Fibroblast of lung (primary cell): ENCODE results near the gene DUS1L. TPM values are rescaled to one million over a fixed set of nuclear protein-coding genes. Genes with fewer than 3 reads are reported as not detected.

Experiments
- DNase-seq, 2 donors: peaks; one replicate each; pipeline versions ENCODE4 v3.0.0 to v3.0.0-alpha.2; 2010; ENCODE audit warnings: low read depth in 2 of 2
- H2AFZ ChIP-seq: 2 replicates; pipeline ENCODE4 v1.5.1; 2012; ENCODE audit warnings: low read length, control low read depth, inconsistent platforms
- H3K27ac ChIP-seq: 2 replicates; pipeline ENCODE4 v1.5.1; 2011; ENCODE audit warnings: low read length, control low read depth; ENCODE audit not compliant: insufficient read depth
- H3K27me3 ChIP-seq: 2 replicates; pipeline ENCODE4 v1.5.1; 2011; ENCODE audit warnings: mild to moderate bottlenecking, low read length; ENCODE audit not compliant: control insufficient read depth, insufficient read depth
- H3K36me3 ChIP-seq: 2 replicates; pipeline ENCODE4 v1.5.1; 2011; ENCODE audit warnings: low read length; ENCODE audit not compliant: control insufficient read depth, insufficient read depth
- H3K4me1 ChIP-seq: 2 replicates; pipeline ENCODE4 v1.5.1; 2011; ENCODE audit warnings: low read length; ENCODE audit not compliant: control insufficient read depth, insufficient read depth; ENCODE audit errors: extremely low read depth
- H3K4me2 ChIP-seq: 2 replicates; pipeline ENCODE4 v1.5.1; 2011; ENCODE audit warnings: low read length, control low read depth; ENCODE audit not compliant: insufficient read depth; ENCODE audit errors: extremely low read depth
- H3K4me3 ChIP-seq, 4 experiments: fragments of 200-600 bp in 1 of 4; sonication (generic) in 1 of 4; replicated peaks in 1 of 4; 2 replicates each; pipeline ENCODE4 v1.5.1; 2011 to 2016; ENCODE audit warnings: low read length in 4 of 4, low read depth in 3 of 4, mild to moderate bottlenecking in 3 of 4, control low read depth in 2 of 4, inconsistent platforms in 1 of 4, mixed read lengths in 1 of 4; ENCODE audit not compliant: insufficient read depth in 1 of 4; ENCODE audit errors: control extremely low read depth in 1 of 4
- H3K79me2 ChIP-seq: 2 replicates; pipeline ENCODE4 v1.5.1; 2012; ENCODE audit warnings: mild to moderate bottlenecking, low read length, inconsistent platforms; ENCODE audit not compliant: control insufficient read depth, insufficient read depth
- H3K9ac ChIP-seq: 2 replicates; pipeline ENCODE4 v1.5.1; 2011; ENCODE audit warnings: mild to moderate bottlenecking, low read length, control low read depth; ENCODE audit not compliant: insufficient read depth
- H3K9me3 ChIP-seq: 2 replicates; pipeline ENCODE4 v1.5.1; 2012; ENCODE audit warnings: low read depth, low read length; ENCODE audit not compliant: control insufficient read depth, insufficient read depth
- H4K20me1 ChIP-seq: 2 replicates; pipeline ENCODE4 v1.5.1; 2011; ENCODE audit warnings: low read length; ENCODE audit not compliant: control insufficient read depth, insufficient read depth; ENCODE audit errors: extremely low read depth
- CTCF ChIP-seq, 2 donors: IDR thresholded peaks in 1 of 2; conservative IDR thresholded peaks in 1 of 2; 1 replicate in 1 of 2; 2 replicates in 1 of 2; pipeline ENCODE4 v1.5.1; 2011 to 2012; ENCODE audit warnings: low read length in 2 of 2, control low read depth in 1 of 2, inconsistent platforms in 1 of 2, low read depth in 1 of 2, mild to moderate bottlenecking in 1 of 2
- EZH2 ChIP-seq: IDR thresholded peaks from 2 replicates; pipeline ENCODE4 v1.5.1; 2012; ENCODE audit warnings: low read length, control low read depth, mild to moderate bottlenecking; ENCODE audit errors: missing control alignments
- polyA plus RNA-seq, 2 donors: library from polyadenylated mRNA; depleted of rRNA in 1 of 2; stranded (reverse) in 1 of 2; unstranded in 1 of 2; fragments of >200 nt; gene quantifications; 2 replicates each; pipeline ENCODE4 v1.2.1, GENCODE V29; 2011 to 2012; ENCODE audit warnings: missing spikeins in 1 of 2
- total RNA-seq: library from RNA; depleted of rRNA; stranded (reverse); fragments of >200 nt; gene quantifications from 2 replicates; pipeline ENCODE4 v1.2.1, GENCODE V29; 2014

The DUS1L gene
- total and polyA plus RNA-seq, 2 donors (not counting 1 experiment from before 2014, with no cell fraction given), result 24.6 to 41.0 TPM

GRCh38 chr17:82079001-82079677 lies 13.5 kb upstream of the DUS1L start:
- no peaks in the 10 kb centered on the region for H3K4me1 ChIP-seq
- no peaks in the 10 kb centered on the region for H3K27me3 ChIP-seq
- no peak for DNase-seq
- H3K36me3 ChIP-seq, result peaks cover 40% of the 10 kb centered on the region
- H2AFZ ChIP-seq, result no peak overlapping the region
- TF ChIP-seq CTCF (conservative IDR thresholded peaks at IDR 0.05 in 1 of 2, IDR thresholded peaks at IDR 0.05 in 1 of 2; ENCODE audit: low read depth in 1 of 2, low read length in 2 of 2), result no peak
- no peak for TF ChIP-seq EZH2
- no peak overlapping the region for H3K27ac ChIP-seq
- no peaks in the 10 kb centered on the region for H4K20me1 ChIP-seq
- H3K79me2 ChIP-seq, result no peaks in the 10 kb centered on the region
- H3K9me3 ChIP-seq, result no peaks in the 10 kb centered on the region
- H3K9ac ChIP-seq, result no peak overlapping the region
- no peak overlapping the region for H3K4me3 ChIP-seq
- no peak overlapping the region for H3K4me2 ChIP-seq

DNA sequence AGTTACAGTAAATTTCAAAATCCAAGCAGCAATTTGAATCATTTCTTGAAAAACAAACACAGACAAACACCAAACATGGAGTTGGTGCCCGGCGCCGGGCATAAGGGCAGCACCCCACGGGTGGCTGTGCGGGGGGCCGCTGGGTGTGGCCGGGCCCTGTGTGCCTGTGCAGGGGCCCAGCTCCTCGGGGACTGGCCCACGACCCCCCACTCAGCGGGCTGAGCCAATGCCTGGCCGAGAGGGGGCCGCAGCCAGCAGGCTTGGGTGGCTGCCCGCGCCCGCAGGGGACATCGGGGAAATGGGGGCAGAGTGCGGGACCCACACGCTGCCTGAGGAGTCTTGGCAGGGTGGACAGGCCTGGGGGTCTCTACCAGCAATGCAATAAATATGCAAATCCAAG lies 12.8 kb upstream of the DUS1L start:
- no peak overlapping the region for H3K4me2 ChIP-seq
- DNase-seq, result no peak
- H3K4me3 ChIP-seq, result no peak overlapping the region
- H2AFZ ChIP-seq, result no peak overlapping the region
- no peaks in the 10 kb centered on the region for H3K79me2 ChIP-seq
- H3K36me3 ChIP-seq, result peaks cover 34% of the 10 kb centered on the region
- TF ChIP-seq EZH2 (no peak), CTCF (conservative IDR thresholded peaks at IDR 0.05 in 1 of 2, IDR thresholded peaks at IDR 0.05 in 1 of 2; ENCODE audit: low read depth in 1 of 2, low read length in 2 of 2) (no peak)
- no peaks in the 10 kb centered on the region for H3K27me3 ChIP-seq
- no peak overlapping the region for H3K9ac ChIP-seq
- no peaks in the 10 kb centered on the region for H3K4me1 ChIP-seq
- H3K9me3 ChIP-seq, result no peaks in the 10 kb centered on the region
- H4K20me1 ChIP-seq, result no peaks in the 10 kb centered on the region
- no peak overlapping the region for H3K27ac ChIP-seq

DNA sequence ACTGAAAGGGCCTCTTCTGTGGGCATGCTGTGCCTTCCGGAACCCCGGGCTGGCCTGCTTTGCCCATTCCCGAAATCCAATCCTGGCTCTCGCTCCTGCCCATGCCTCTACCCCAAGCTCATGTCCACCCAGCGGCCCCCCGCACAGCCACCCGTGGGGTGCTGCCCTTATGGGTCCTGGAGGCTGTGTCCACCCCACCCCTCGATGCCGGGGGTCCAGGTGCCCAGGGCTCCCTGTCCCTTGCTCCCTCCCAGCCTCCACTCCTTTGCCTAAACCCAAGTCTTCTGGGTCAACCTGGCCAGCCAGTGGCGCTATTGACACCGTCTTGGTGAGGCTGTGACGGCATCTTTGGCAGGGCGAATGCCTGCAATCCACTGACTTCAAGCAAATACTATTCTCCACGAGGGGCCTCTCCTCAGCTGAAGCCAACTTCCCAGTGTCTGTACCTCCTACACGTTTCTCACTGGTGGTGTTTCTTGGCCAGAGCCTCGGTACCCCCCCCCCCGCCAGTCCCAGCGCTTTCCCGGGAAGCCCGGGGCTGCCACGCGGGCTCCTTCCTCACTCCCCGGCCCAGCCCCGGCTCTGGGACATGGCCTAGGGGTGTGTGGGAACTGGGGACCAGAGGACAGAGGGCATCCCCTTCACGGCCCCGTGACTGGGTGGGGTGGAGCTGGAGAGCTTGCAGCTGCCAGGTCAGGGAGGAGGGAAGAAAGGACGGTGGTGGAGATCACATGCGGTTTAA lies 12.2 kb upstream of the DUS1L start:
- Histone ChIP-seq H3K4me1 (no peaks in the 10 kb centered on the region), H4K20me1 (no peaks in the 10 kb centered on the region), H3K4me2 (no peak overlapping the region), H3K79me2 (no peaks in the 10 kb centered on the region), H3K36me3 (peaks cover 27% of the 10 kb centered on the region), H2AFZ (no peak overlapping the region), H3K4me3 (no peak overlapping the region), H3K27me3 (no peaks in the 10 kb centered on the region), H3K9ac (no peak overlapping the region), H3K27ac (no peak overlapping the region), H3K9me3 (no peaks in the 10 kb centered on the region)
- TF ChIP-seq CTCF (conservative IDR thresholded peaks at IDR 0.05 in 1 of 2, IDR thresholded peaks at IDR 0.05 in 1 of 2; ENCODE audit: low read depth in 1 of 2, low read length in 2 of 2) (no peak), EZH2 (no peak)
- peak in 1 of 2 donors; percentile 22 for DNase-seq
